K562 (cell line): Measurements from ENCODE around the gene HCCS. TPM values are rescaled to one million over a fixed set of nuclear protein-coding genes. Genes with fewer than 3 reads are reported as not detected.

Experiments
- ATAC-seq: fragments of 200-7000 bp; cut with Tn5 transposase; 3 replicates; pipeline ENCODE4 v1.9.1; 2020; ENCODE audit warnings: moderate library complexity
- BruUV-seq: library from RNA; stranded (reverse); fragments of 400-500 nt; replicated peaks from 2 replicates; lab custom pipeline; 2021; lab: Mats Ljungman, UMichigan
- CTCF ChIA-PET: fragments of 300-600 bp; formaldehyde crosslinking; extraction: SDS; loops from one replicate; lab custom pipeline; 2021; ENCODE audit warnings: low intra/inter-chr PET ratio; lab: Yijun Ruan, JAX
- POLR2A ChIA-PET: fragments of 300-600, 350-650 bp; sonication (Branson Sonifier 250); formaldehyde crosslinking; extraction: SDS; loops from one replicate; lab custom pipeline; 2021; ENCODE audit warnings: antibody characterized with exemption, inconsistent platforms; lab: Yijun Ruan, JAX
- DNase-seq, 4 experiments: peaks; one replicate each; pipeline versions ENCODE4 v3.0.0 to v3.0.0-alpha.2; 2011 to 2018; ENCODE audit warnings: low spot score in 3 of 4, mixed read lengths in 3 of 4; ENCODE audit errors: extremely low read depth in 1 of 4
- FAIRE-seq: peaks from 2 replicates; lab custom pipeline; 2011; peaks lifted over from hg19 to GRCh38; lab: Jason Lieb, UNC
- H2AFZ ChIP-seq: 2 replicates; pipeline ENCODE4 v1.6.0; 2011; ENCODE audit warnings: low read depth, low read length, control low read depth, inconsistent platforms
- H3K27ac ChIP-seq: fragments of 200-600 bp; 3 replicates; pipeline ENCODE4 v1.8.0; 2011; ENCODE audit warnings: low read depth, mild to moderate bottlenecking, control low read depth, inconsistent platforms, low read length, moderate library complexity, mixed read lengths; ENCODE audit errors: extremely low read depth
- H3K27me3 ChIP-seq, 2 experiments: fragments of 300-600 bp in 1 of 2; 2 replicates in 1 of 2; 3 replicates in 1 of 2; pipeline versions ENCODE4 v1.6.0 to v1.8.0; 2011; ENCODE audit warnings: inconsistent platforms in 2 of 2, low read length in 2 of 2, mild to moderate bottlenecking in 1 of 2, mixed read lengths in 1 of 2, moderate library complexity in 1 of 2; ENCODE audit not compliant: control insufficient read depth in 2 of 2, insufficient read depth in 2 of 2
- H3K36me3 ChIP-seq: fragments of 300-600 bp; 3 replicates; pipeline ENCODE4 v1.8.0; 2011; ENCODE audit warnings: mild to moderate bottlenecking, low read length, inconsistent platforms; ENCODE audit not compliant: control insufficient read depth, insufficient read depth
- H3K4me1 ChIP-seq, 2 experiments: fragments of 200-600 bp in 1 of 2; replicated peaks in 1 of 2; 2 replicates in 1 of 2; 3 replicates in 1 of 2; pipeline versions ENCODE4 v1.5.1 to v1.8.0; 2011; ENCODE audit warnings: inconsistent platforms in 2 of 2, low read length in 2 of 2, mild to moderate bottlenecking in 1 of 2, mixed read lengths in 1 of 2, moderate library complexity in 1 of 2; ENCODE audit not compliant: control insufficient read depth in 2 of 2, insufficient read depth in 2 of 2
- H3K4me2 ChIP-seq: 2 replicates; pipeline ENCODE4 v1.6.1; 2011; ENCODE audit warnings: low read length, control low read depth, inconsistent platforms, mixed read lengths; ENCODE audit not compliant: insufficient read depth
- H3K4me3 ChIP-seq: fragments of 200-600 bp; sonication (generic), shearing (Covaris generic); 2 replicates; pipeline ENCODE4 v1.5.1; 2016; ENCODE audit warnings: control low read depth, inconsistent platforms
- H3K79me2 ChIP-seq: fragments of 200-600 bp; 3 replicates; pipeline ENCODE4 v1.8.0; 2011; ENCODE audit warnings: low read length, inconsistent platforms; ENCODE audit not compliant: control insufficient read depth, insufficient read depth
- H3K9ac ChIP-seq, 2 experiments: 2 replicates each; pipeline versions ENCODE4 v1.6.0 to v1.6.1; 2011; ENCODE audit warnings: low read depth in 2 of 2, low read length in 2 of 2, control low read depth in 1 of 2, inconsistent platforms in 1 of 2, mild to moderate bottlenecking in 1 of 2, mixed read lengths in 1 of 2; ENCODE audit not compliant: insufficient read depth in 1 of 2
- H3K9me1 ChIP-seq: one replicate; pipeline ENCODE4 v1.6.0; 2011; ENCODE audit warnings: inconsistent platforms, mild to moderate bottlenecking, low read length, moderate library complexity; ENCODE audit not compliant: control insufficient read depth, insufficient read depth
- H3K9me3 ChIP-seq: replicated peaks from 2 replicates; pipeline ENCODE4 v1.5.1; 2011; ENCODE audit warnings: low read depth, low read length, inconsistent platforms; ENCODE audit not compliant: control insufficient read depth, insufficient read depth
- H4K20me1 ChIP-seq: replicated peaks from 2 replicates; pipeline ENCODE4 v1.6.1; 2011; ENCODE audit warnings: low read length, inconsistent platforms, mixed read lengths; ENCODE audit not compliant: control insufficient read depth, insufficient read depth
- ARID2 ChIP-seq: fragments of 450-650 bp; IDR thresholded peaks from 2 replicates; pipeline ENCODE4 v1.6.1; 2017; ENCODE audit warnings: antibody characterized with exemption, mild to moderate bottlenecking
- CHD1 ChIP-seq: fragments of 200-600 bp; sonication (generic); IDR thresholded peaks from one replicate; pipeline ENCODE4 v1.6.1; 2012; ENCODE audit warnings: mild to moderate bottlenecking, moderate library complexity, low read length, inconsistent platforms
- ETV5 ChIP-seq: sonication (generic); formaldehyde crosslinking; IDR thresholded peaks from 2 replicates; pipeline ENCODE4 v1.4.0; 2020; ENCODE audit warnings: low read depth, mild to moderate bottlenecking, missing genetic modification reagents
- HES1 ChIP-seq: fragments of 450-650 bp; IDR thresholded peaks from 2 replicates; pipeline ENCODE4 v1.6.1; 2016; ENCODE audit warnings: low read depth, mild to moderate bottlenecking, moderate library complexity
- HMG20A ChIP-seq: fragments of 450-650 bp; formaldehyde crosslinking; conservative IDR thresholded peaks from 2 replicates; pipeline ENCODE4 v1.4.0; 2020; ENCODE audit warnings: mild to moderate bottlenecking, mixed read lengths
- MIER1 ChIP-seq: fragments of 450-650 bp; IDR thresholded peaks from 2 replicates; pipeline ENCODE4 v1.6.1; 2016; ENCODE audit warnings: antibody characterized with exemption, mild to moderate bottlenecking, low read depth
- NUFIP1 ChIP-seq: fragments of 450-650 bp; IDR thresholded peaks from 2 replicates; pipeline ENCODE4 v1.6.1; 2018; ENCODE audit not compliant: partially characterized antibody
- SRSF7 ChIP-seq: fragments of 200-400 bp; formaldehyde crosslinking; optimal IDR thresholded peaks from 2 replicates; pipeline ENCODE3; 2017; ENCODE audit warnings: mild to moderate bottlenecking, low read depth, low read length
- STAT6 ChIP-seq: sonication (generic); formaldehyde crosslinking; IDR thresholded peaks from 2 replicates; pipeline ENCODE4 v1.8.1; 2023; ENCODE audit warnings: mild to moderate bottlenecking, missing genetic modification reagents
- ZNF324 ChIP-seq: fragments of 250-450 bp; sonication (Bioruptor Pico); IDR thresholded peaks from 2 replicates; pipeline ENCODE4 v1.4.0; 2020; ENCODE audit warnings: mild to moderate bottlenecking
- ZNF79 ChIP-seq: fragments of 250-450 bp; sonication (Bioruptor Pico); IDR thresholded peaks from 2 replicates; pipeline ENCODE4 v1.4.0; 2020; ENCODE audit warnings: low read depth, mild to moderate bottlenecking, moderate library complexity
- WGBS: fragments of 100-300 bp; shearing (Covaris generic); methylation state at CpG from one replicate; pipeline ENCODE4 v1.1.6; 2016; ENCODE audit warnings: low coverage, mixed read lengths; ENCODE audit not compliant: insufficient coverage; ENCODE audit errors: missing lambda C conversion rate; 5-methylcytosine and 5-hydroxymethylcytosine counted together
- in situ Hi-C: fragments of 300-500 bp; cut with MboI; formaldehyde crosslinking; loops from 4 replicates; pipeline ENCODE4 v1.15.0; 2018; ENCODE audit warnings: inconsistent platforms, mixed read lengths
- intact Hi-C: fragments of 100-400 bp; cut with micrococcal nuclease; formaldehyde crosslinking; loops from 2 replicates; pipeline ENCODE4 v1.14.2; 2022
- polyA plus RNA-seq, 8 experiments: library from polyadenylated mRNA; depleted of rRNA in 4 of 8; stranded (reverse) in 5 of 8; unstranded in 3 of 8; fragments of >200 nt; fragmentation: Nextera tagmentation in 2 of 8; fragmentation: Illumina TruSeq in 1 of 8; extraction: Ambion mirVana in 2 of 8; extraction: Trizol in 1 of 8; gene quantifications; 2 replicates each; pipeline versions ENCODE4 v1.2.1 to v1.2.3, GENCODE V29; 2011 to 2014; ENCODE audit warnings: inconsistent platforms in 1 of 8, missing spikeins in 1 of 8
- total RNA-seq, 7 experiments: library from RNA; depleted of rRNA in 6 of 7; stranded (reverse); fragments of >200 nt in 6 of 7; fragmentation: Illumina TruSeq in 2 of 7; extraction: Trizol in 2 of 7; gene quantifications; 2 replicates each; pipeline versions ENCODE4 v1.2.1 to v1.2.3, GENCODE V29; 2011 to 2021; ENCODE audit warnings: low replicate concordance in 1 of 7

Gene HCCS
- total and polyA plus RNA-seq, 9 of the 15 experiments (the other 6 are each of a cell fraction or from before 2014, with no cell fraction given) = 22.9 to 81.5 (median 66.9) TPM

- 39% methylated on average over 1 of the region's 1 CpG for WGBS
- H3K27ac ChIP-seq = no peak overlapping the region
- H3K4me2 ChIP-seq = no peak overlapping the region
- CTCF ChIA-PET = no interaction called here
- no peaks in the 10 kb centered on the region for H3K79me2 ChIP-seq
- in situ Hi-C loops = no loop called here
- POLR2A ChIA-PET = no interaction called here
- no peak overlapping the region for H3K9ac ChIP-seq
- DNase-seq = no peak
- ATAC-seq = no peak
- H3K27me3 ChIP-seq = no peaks in the 10 kb centered on the region
- no peaks in the 10 kb centered on the region for H3K4me1 ChIP-seq
- no peak overlapping the region for H2AFZ ChIP-seq
- intact Hi-C loops = no loop called here
- H3K36me3 ChIP-seq = no peaks in the 10 kb centered on the region
- H3K4me3 ChIP-seq = no peak overlapping the region
- H4K20me1 ChIP-seq = no peaks in the 10 kb centered on the region
- no peaks in the 10 kb centered on the region for H3K9me3 ChIP-seq
- BruUV-seq = no TSS peak
- no peak for FAIRE-seq
- TF ChIP-seq ARID2 = no peak
- no peak for TF ChIP-seq SRSF7
- TF ChIP-seq MIER1 = no peak
- no peak for TF ChIP-seq NUFIP1
- no peak for TF ChIP-seq ETV5 (CRISPR knock-in tag)
- TF ChIP-seq HES1 = no peak
- no peak for TF ChIP-seq ZNF79 (CRISPR knock-in tag)
- no peak for TF ChIP-seq ZNF324 (CRISPR knock-in tag)
- TF ChIP-seq HMG20A (CRISPR knock-in tag) = no peak
- TF ChIP-seq STAT6 (CRISPR knock-in tag) = no peak
- TF ChIP-seq CHD1 = no peak
- H3K9me1 ChIP-seq = no peaks in the 10 kb centered on the region
Measured at GRCh38 chrX:11073381-11073780, 37.8 kb upstream of the HCCS start.
